Suppressor macrophage treated with lipopolysaccharide for 4 hours (primary cell): ENCODE measurements around the gene KCNH2.

Source experiments
- DNase-seq: peaks from one replicate; pipeline ENCODE4 v3.0.0-alpha.2; 2020

Gene KCNH2

DNA sequence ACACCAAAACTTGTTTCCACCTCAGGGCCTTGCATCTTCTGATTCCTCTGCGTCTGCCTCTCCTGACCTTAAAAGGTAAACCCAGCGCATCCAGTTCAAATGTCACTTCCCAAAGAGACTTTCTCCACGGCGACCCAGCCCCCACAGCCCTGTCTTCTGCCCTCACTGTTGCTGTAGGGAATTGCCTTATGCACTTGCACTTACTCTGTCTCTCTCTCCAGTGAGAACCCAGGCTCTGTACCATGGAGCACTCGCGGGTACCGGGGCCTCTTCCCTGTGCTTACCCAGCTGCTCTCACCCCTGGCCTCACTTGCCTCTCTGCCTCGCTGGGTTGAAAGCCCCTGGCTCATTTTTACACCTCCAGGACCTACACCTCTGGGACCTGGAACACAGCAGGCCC, 77.4 kb downstream of the KCNH2 start:
- DNase-seq: no peak

DNA sequence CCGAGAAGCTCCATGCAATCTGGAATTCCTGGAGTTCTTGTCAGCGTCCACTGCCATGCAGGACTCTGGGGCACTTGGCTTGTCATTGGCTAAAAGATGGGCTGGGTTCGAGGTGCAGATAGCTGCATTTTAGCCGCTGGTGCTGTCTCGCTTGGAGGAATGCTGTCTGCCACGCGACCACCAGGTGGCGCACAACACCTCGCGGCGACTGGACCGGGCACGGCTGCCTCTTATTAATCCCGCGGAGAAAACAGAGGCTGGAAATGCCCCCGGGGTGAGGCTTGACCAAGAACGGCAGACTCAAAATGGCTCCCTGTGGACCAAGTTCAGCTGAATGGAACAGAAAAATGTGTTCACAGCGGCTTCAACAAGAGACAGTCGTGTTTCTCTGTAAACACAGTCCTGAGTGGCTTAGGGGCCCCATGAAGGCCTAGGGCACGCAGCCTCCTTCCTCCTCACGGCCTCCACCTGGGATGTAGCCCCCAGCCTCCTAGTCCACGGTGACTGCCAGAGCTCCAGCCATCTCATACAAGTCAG, 79.6 kb downstream of the KCNH2 start:
- DNase-seq: peak; percentile 74

DNA sequence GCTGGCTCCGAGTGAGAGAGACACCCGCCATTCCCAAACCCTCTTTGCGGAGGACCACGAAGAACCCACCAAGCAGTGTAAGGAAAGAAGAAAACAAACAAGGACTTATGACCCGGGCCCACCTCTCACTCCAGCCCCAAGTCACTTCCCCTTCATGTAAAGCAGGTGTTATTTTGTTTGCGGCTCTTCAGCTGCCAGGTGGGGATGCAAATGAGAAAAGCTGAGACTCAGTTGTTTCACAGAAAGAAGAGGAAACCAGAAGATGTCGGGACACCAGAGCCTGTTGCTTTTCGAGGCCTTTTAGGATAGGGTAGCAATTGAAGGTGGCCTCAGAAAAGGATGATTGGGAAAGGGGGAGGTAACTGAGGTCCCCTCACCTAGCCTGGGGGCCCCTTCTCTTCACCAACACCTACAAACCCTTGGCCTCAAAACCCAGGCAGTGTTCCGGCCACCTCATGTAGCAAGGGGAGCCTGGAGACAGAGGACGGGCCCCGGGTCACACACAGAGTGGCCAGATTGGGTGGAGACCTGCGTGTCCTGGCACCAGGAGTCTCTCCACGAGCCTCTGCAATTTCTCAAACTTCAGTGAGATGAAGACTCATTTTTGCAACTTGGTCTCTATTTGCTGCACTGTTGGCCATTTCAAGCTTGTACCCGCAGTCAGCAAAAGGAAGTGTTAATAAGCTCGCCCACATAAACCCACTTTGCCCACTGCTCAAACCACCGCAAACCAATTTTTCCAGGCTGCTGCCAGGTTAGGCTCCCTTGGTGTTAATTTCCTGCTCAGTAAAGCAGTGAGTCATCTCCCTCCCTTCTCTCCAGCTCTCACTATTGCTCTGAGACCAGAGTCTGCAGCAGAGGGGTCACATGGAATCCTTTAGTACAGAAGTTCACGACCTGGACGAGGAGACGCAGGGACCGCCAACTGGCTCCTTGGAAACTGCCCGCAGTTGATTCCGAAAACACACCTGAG, 80.3 kb downstream of the KCNH2 start:
- DNase-seq: no peak

DNA sequence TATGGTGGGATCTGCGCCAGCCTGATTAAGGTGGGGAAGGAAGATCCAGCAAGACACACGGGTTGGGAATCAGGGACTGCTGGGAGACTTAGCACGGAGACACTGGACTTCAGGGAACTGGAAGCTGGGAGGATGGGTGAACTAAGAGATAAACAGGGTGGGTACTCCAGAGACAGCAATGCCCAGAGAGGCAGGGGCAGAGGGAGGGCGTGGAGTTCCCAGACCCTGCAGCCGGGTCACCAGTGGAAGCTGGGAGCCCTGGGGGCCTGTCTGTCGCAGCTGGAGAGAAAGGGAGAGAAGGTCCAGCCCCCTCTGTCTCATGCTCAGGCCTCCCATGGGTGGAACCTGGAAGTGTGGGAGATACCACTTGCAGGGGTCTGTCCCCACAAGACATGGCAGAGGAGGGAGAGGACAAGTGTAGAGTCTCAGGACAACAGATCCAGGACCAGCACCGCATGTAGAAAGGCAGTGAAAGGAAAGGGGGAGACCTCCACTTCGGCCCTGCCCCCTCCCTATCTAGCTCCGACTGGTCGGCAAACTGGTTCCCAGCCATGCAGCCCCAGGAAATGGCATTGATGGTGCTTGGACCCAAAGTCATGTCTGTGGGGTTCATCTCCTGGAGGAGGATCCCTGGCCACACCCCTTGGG, 81.4 kb downstream of the KCNH2 start:
- no peak for DNase-seq

DNA sequence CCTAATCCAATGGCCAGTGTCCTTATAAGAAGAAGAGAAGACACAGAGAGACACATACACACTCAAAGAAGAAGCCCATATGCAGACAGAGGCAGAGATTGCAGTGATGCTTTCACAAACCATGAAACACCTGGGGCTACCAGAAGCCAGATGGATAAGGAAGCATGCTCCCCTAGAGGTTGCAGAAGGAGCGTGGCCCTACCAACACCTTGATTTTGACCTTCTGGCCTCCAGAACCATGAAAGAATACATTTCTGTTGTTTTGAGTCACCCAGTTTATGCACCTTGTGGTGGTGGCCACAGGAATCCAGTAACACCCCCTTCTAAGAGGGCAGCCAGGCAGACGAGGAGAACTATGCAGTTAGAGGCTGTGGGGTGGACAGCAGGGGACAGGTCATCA, 82.3 kb downstream of the KCNH2 start:
- DNase-seq: no peak
